ENCODE data around the gene MGAT4A.

Gene MGAT4A

GRCh38 chr2:98658816-98659490 is 72.0 kb downstream of the MGAT4A start:
- DNase-seq (ENCODE audit: extremely low read depth, insufficient read length), result no peak
- Histone ChIP-seq H3K4me3 (replicated peaks; ENCODE audit: low read depth, low read length) (no peak overlapping the region), H3K36me3 (ENCODE audit: control insufficient read depth, insufficient read depth, low read length) (no peaks in the 10 kb centered on the region), H3K27me3 (replicated peaks; ENCODE audit: control insufficient read depth, insufficient read depth, low read length) (no peaks in the 10 kb centered on the region)
- no peak for TF ChIP-seq CTCF (IDR thresholded peaks at IDR 0.05; ENCODE audit: insufficient read depth, low read length, poor library complexity, severe bottlenecking)

GRCh38 chr2:98656800-98657199 is 74.1 kb downstream of the MGAT4A start:
- H3K36me3 ChIP-seq (ENCODE audit: control insufficient read depth, insufficient read depth, low read length), result no peaks in the 10 kb centered on the region
- no peak for TF ChIP-seq CTCF (IDR thresholded peaks at IDR 0.05; ENCODE audit: insufficient read depth, low read length, poor library complexity, severe bottlenecking)
- DNase-seq (ENCODE audit: extremely low read depth, insufficient read length), result no peak
- H3K4me3 ChIP-seq (replicated peaks; ENCODE audit: low read depth, low read length), result no peak overlapping the region
- H3K27me3 ChIP-seq (replicated peaks; ENCODE audit: control insufficient read depth, insufficient read depth, low read length), result no peaks in the 10 kb centered on the region

GRCh38 chr2:98654699-98655495 is 76.0 kb downstream of the MGAT4A start:
- Histone ChIP-seq H3K36me3 (ENCODE audit: control insufficient read depth, insufficient read depth, low read length) (no peaks in the 10 kb centered on the region), H3K27me3 (replicated peaks; ENCODE audit: control insufficient read depth, insufficient read depth, low read length) (no peaks in the 10 kb centered on the region), H3K4me3 (replicated peaks; ENCODE audit: low read depth, low read length) (no peak overlapping the region)
- no peak for TF ChIP-seq CTCF (IDR thresholded peaks at IDR 0.05; ENCODE audit: insufficient read depth, low read length, poor library complexity, severe bottlenecking)
- DNase-seq (ENCODE audit: extremely low read depth, insufficient read length), result no peak

- no peaks in the 10 kb centered on the region for H3K27me3 ChIP-seq (replicated peaks; ENCODE audit: control insufficient read depth, insufficient read depth, low read length)
- H3K36me3 ChIP-seq (ENCODE audit: control insufficient read depth, insufficient read depth, low read length), result no peaks in the 10 kb centered on the region
- DNase-seq (ENCODE audit: extremely low read depth, insufficient read length), result no peak
- TF ChIP-seq CTCF (IDR thresholded peaks at IDR 0.05; ENCODE audit: insufficient read depth, low read length, poor library complexity, severe bottlenecking), result no peak
- H3K4me3 ChIP-seq (replicated peaks; ENCODE audit: low read depth, low read length), result no peak overlapping the region
These were observed 79.9 kb downstream of the MGAT4A start for GRCh38 chr2:98650998-98651397.

GRCh38 chr2:98649992-98650375 is 80.9 kb downstream of the MGAT4A start:
- DNase-seq (ENCODE audit: extremely low read depth, insufficient read length), result no peak
- Histone ChIP-seq H3K27me3 (replicated peaks; ENCODE audit: control insufficient read depth, insufficient read depth, low read length) (no peaks in the 10 kb centered on the region), H3K36me3 (ENCODE audit: control insufficient read depth, insufficient read depth, low read length) (no peaks in the 10 kb centered on the region), H3K4me3 (replicated peaks; ENCODE audit: low read depth, low read length) (no peak overlapping the region)
- TF ChIP-seq CTCF (IDR thresholded peaks at IDR 0.05; ENCODE audit: insufficient read depth, low read length, poor library complexity, severe bottlenecking), result no peak
